SK-N-DZ (cell line): ENCODE results near the gene ASGR1.

Experiments
- DNase-seq: peaks from one replicate; pipeline ENCODE4 v3.0.0-alpha.2; 2015; ENCODE audit warnings: low spot score

Gene ASGR1

GRCh38 chr17:7216242-7217112 is 37.3 kb upstream of the ASGR1 start:
- no peak for DNase-seq

- DNase-seq, result peak; percentile 62
These were observed 36.5 kb upstream of the ASGR1 start for GRCh38 chr17:7215652-7216180.

GRCh38 chr17:7215136-7215638 is 36.0 kb upstream of the ASGR1 start:
- no peak for DNase-seq

GRCh38 chr17:7214300-7215135 is 35.3 kb upstream of the ASGR1 start:
- peak; percentile 100 for DNase-seq

GRCh38 chr17:7213895-7214299 is 34.7 kb upstream of the ASGR1 start:
- DNase-seq, result peak; percentile 100

- DNase-seq, result no peak
These were observed 32.5 kb upstream of the ASGR1 start for GRCh38 chr17:7211491-7212273.

GRCh38 chr17:7208754-7209460 is 29.7 kb upstream of the ASGR1 start:
- DNase-seq, result peak; percentile 67

GRCh38 chr17:7208027-7208571 is 28.9 kb upstream of the ASGR1 start:
- DNase-seq, result peak; percentile 87

GRCh38 chr17:7207120-7208001 is 28.2 kb upstream of the ASGR1 start:
- DNase-seq, result no peak

- no peak for DNase-seq
These were observed 26.4 kb upstream of the ASGR1 start for GRCh38 chr17:7205561-7205960.

- DNase-seq, result peak; percentile 99
These were observed 25.8 kb upstream of the ASGR1 start for GRCh38 chr17:7204828-7205461.

GRCh38 chr17:7204336-7204735 is 25.2 kb upstream of the ASGR1 start:
- no peak for DNase-seq

GRCh38 chr17:7203391-7203790 is 24.2 kb upstream of the ASGR1 start:
- no peak for DNase-seq

GRCh38 chr17:7196651-7197401 is 17.7 kb upstream of the ASGR1 start:
- DNase-seq, result no peak

GRCh38 chr17:7195971-7196370 is 16.8 kb upstream of the ASGR1 start:
- no peak for DNase-seq

GRCh38 chr17:7192271-7192937 is 13.2 kb upstream of the ASGR1 start:
- DNase-seq, result no peak

GRCh38 chr17:7191571-7192270 is 12.6 kb upstream of the ASGR1 start:
- no peak for DNase-seq
